Neural progenitor cell (in vitro differentiated cells): ENCODE data around the gene RBMS1. TPM values are rescaled to one million over a fixed set of nuclear protein-coding genes. Genes with fewer than 3 reads are reported as not detected.
A peak's percentile ranks its signal among the peaks of the same experiment; 100 is the strongest.

Source experiments
- DNase-seq: peaks from one replicate; pipeline ENCODE4 v3.0.0-alpha.2; 2016; ENCODE audit warnings: low spot score
- H2AFZ ChIP-seq: fragments of 200-600 bp; sonication (generic); replicated peaks from 2 replicates; pipeline ENCODE4 v1.6.1; 2016; ENCODE audit warnings: antibody characterized with exemption
- H3F3A ChIP-seq: fragments of 200-600 bp; sonication (generic); 2 replicates; pipeline ENCODE4 v1.6.1; 2016; ENCODE audit warnings: antibody characterized with exemption, low read depth
- H3K27ac ChIP-seq: fragments of 200-600 bp; sonication (generic); 2 replicates; pipeline ENCODE4 v1.5.1; 2016; ENCODE audit warnings: mild to moderate bottlenecking
- H3K27me3 ChIP-seq: fragments of 200-600 bp; sonication (generic); 2 replicates; pipeline ENCODE4 v1.6.1; 2016; ENCODE audit warnings: mild to moderate bottlenecking, moderate library complexity
- H3K36me3 ChIP-seq: fragments of 200-600 bp; sonication (generic); 2 replicates; pipeline ENCODE4 v1.5.1; 2016
- H3K4me1 ChIP-seq: fragments of 200-600 bp; sonication (generic); 2 replicates; pipeline ENCODE4 v1.6.1; 2016; ENCODE audit warnings: mixed run types
- H3K4me2 ChIP-seq: fragments of 200-600 bp; sonication (generic); 2 replicates; pipeline ENCODE4 v1.6.1; 2016
- H3K4me3 ChIP-seq: fragments of 200-600 bp; sonication (generic); 2 replicates; pipeline ENCODE4 v1.5.1; 2016
- H3K79me2 ChIP-seq: fragments of 200-600 bp; sonication (generic); 2 replicates; pipeline ENCODE4 v1.6.1; 2016; ENCODE audit warnings: low read depth
- H3K9ac ChIP-seq: fragments of 200-600 bp; sonication (generic); 2 replicates; pipeline ENCODE4 v1.6.1; 2016
- H3K9me3 ChIP-seq: fragments of 200-600 bp; sonication (generic); 2 replicates; pipeline ENCODE4 v1.5.1; 2016; ENCODE audit warnings: low read depth
- H4K20me1 ChIP-seq: fragments of 200-600 bp; sonication (generic); 2 replicates; pipeline ENCODE4 v1.6.1; 2016; ENCODE audit warnings: low read depth
- H3K27ac Mint-ChIP-seq: 3 replicates; pipeline ENCODE4 v1.8.0; 2021; ENCODE audit warnings: mixed read lengths
- H3K27me3 Mint-ChIP-seq: 2 replicates; pipeline ENCODE4 v1.8.0; 2022; ENCODE audit warnings: low read depth, mild to moderate bottlenecking, inconsistent platforms, moderate library complexity, mixed read lengths; ENCODE audit not compliant: insufficient read depth
- H3K36me3 Mint-ChIP-seq: 3 replicates; pipeline ENCODE4 v1.8.0; 2021; ENCODE audit warnings: mixed read lengths
- H3K4me1 Mint-ChIP-seq: 3 replicates; pipeline ENCODE4 v1.8.0; 2021; ENCODE audit warnings: mixed read lengths
- H3K4me3 Mint-ChIP-seq: 3 replicates; pipeline ENCODE4 v1.8.0; 2021; ENCODE audit warnings: mild to moderate bottlenecking, moderate library complexity, mixed read lengths
- H3K9me3 Mint-ChIP-seq: 3 replicates; pipeline ENCODE4 v1.8.0; 2020; ENCODE audit warnings: mixed read lengths
- EZH2 ChIP-seq: fragments of 200-600 bp; sonication (generic); IDR thresholded peaks from 2 replicates; pipeline ENCODE4 v1.6.1; 2017; ENCODE audit warnings: antibody characterized with exemption, mild to moderate bottlenecking, moderate library complexity
- EZH2phosphoT487 ChIP-seq: fragments of 200-600 bp; sonication (generic); IDR thresholded peaks from 2 replicates; pipeline ENCODE4 v1.6.1; 2017; ENCODE audit warnings: antibody characterized with exemption
- total RNA-seq: library from RNA; depleted of rRNA; stranded (reverse); fragments of >200 nt; gene quantifications from 2 replicates; pipeline ENCODE4 v1.2.3, GENCODE V29; 2015; ENCODE audit warnings: low replicate concordance
- TF ChIP-seq, protein P1 (sequence below): fragments of 200-600 bp; sonication (generic); IDR thresholded peaks from 2 replicates; pipeline ENCODE4 v1.5.1; 2017; ENCODE audit warnings: antibody characterized with exemption, mild to moderate bottlenecking

The RBMS1 gene
- total RNA-seq, 1 donor from 2014 or later, result 101 TPM

DNA sequence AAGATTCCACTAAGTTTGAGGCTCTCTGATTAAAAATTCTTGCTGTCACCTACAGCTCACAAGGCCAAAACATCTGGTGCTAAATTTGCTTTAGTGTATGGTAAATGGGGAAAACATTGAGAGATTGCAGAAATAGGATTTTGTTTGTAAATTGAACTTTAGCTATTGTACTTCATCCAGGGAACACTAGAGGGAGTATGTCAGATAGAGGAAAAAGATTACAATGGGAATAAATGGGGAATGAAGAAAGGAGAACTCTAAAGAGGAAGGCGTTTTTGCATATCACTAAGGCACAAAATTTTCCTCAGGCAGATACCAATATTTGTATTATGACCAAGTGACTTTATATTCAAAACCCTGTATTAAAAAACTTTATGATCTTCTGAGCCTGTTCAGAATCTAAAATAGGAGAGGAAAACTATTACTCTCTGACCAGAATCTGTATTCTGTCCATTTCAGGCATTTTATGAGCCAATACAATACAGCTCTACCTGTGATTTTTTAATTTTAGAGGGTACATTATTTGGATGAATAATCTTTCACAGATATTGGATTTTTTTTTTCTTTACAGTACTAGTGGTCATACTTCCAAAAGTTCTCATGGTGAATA is 241.2 kb downstream of the RBMS1 start:
- Histone ChIP-seq H3F3A (no peaks in the 10 kb centered on the region), H3K27ac (no peak overlapping the region), H3K4me3 (no peak overlapping the region), H3K9ac (no peak overlapping the region), H3K4me2 (no peak overlapping the region), H3K79me2 (no peaks in the 10 kb centered on the region), H3K9me3 (no peaks in the 10 kb centered on the region), H3K36me3 (no peaks in the 10 kb centered on the region), H3K4me1 (no peaks in the 10 kb centered on the region), H4K20me1 (no peaks in the 10 kb centered on the region), H2AFZ (no peak overlapping the region), H3K27me3 (no peaks in the 10 kb centered on the region)
- DNase-seq, result peak; percentile 33
- no peak overlapping the region for H3K27ac Mint-ChIP-seq
- H3K9me3 Mint-ChIP-seq, result peaks cover 8% of the 10 kb centered on the region
- peaks cover 25% of the 10 kb centered on the region for H3K4me1 Mint-ChIP-seq
- H3K36me3 Mint-ChIP-seq, result no peaks in the 10 kb centered on the region
- H3K27me3 Mint-ChIP-seq, result peaks cover 4% of the 10 kb centered on the region
- TF ChIP-seq EZH2phosphoT487, result no peak
- TF ChIP-seq, protein P1, sequence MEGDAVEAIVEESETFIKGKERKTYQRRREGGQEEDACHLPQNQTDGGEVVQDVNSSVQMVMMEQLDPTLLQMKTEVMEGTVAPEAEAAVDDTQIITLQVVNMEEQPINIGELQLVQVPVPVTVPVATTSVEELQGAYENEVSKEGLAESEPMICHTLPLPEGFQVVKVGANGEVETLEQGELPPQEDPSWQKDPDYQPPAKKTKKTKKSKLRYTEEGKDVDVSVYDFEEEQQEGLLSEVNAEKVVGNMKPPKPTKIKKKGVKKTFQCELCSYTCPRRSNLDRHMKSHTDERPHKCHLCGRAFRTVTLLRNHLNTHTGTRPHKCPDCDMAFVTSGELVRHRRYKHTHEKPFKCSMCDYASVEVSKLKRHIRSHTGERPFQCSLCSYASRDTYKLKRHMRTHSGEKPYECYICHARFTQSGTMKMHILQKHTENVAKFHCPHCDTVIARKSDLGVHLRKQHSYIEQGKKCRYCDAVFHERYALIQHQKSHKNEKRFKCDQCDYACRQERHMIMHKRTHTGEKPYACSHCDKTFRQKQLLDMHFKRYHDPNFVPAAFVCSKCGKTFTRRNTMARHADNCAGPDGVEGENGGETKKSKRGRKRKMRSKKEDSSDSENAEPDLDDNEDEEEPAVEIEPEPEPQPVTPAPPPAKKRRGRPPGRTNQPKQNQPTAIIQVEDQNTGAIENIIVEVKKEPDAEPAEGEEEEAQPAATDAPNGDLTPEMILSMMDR, result peak; percentile 91
- H3K4me3 Mint-ChIP-seq, result no peak overlapping the region

- Mint-ChIP-seq H3K27ac (no peak overlapping the region), H3K9me3 (peaks cover 6% of the 10 kb centered on the region), H3K4me3 (no peak overlapping the region), H3K27me3 (peaks cover 4% of the 10 kb centered on the region), H3K36me3 (no peaks in the 10 kb centered on the region), H3K4me1 (peaks cover 28% of the 10 kb centered on the region)
- Histone ChIP-seq H3K4me1 (no peaks in the 10 kb centered on the region), H3K9me3 (no peaks in the 10 kb centered on the region), H2AFZ (no peak overlapping the region), H3K4me2 (no peak overlapping the region), H3K36me3 (no peaks in the 10 kb centered on the region), H3K27me3 (no peaks in the 10 kb centered on the region), H3K27ac (no peak overlapping the region), H3K79me2 (no peaks in the 10 kb centered on the region), H3F3A (no peaks in the 10 kb centered on the region), H3K4me3 (no peak overlapping the region), H3K9ac (no peak overlapping the region), H4K20me1 (no peaks in the 10 kb centered on the region)
- DNase-seq, result no peak
- no peak for TF ChIP-seq EZH2phosphoT487
- TF ChIP-seq, protein P1, result no peak
- no peak for TF ChIP-seq EZH2
Measured at GRCh38 chr2:160251569-160251968, 242.0 kb downstream of the RBMS1 start.

- no peak overlapping the region for H2AFZ ChIP-seq
- no peaks in the 10 kb centered on the region for H3K4me1 ChIP-seq
- no peak for DNase-seq
- no peaks in the 10 kb centered on the region for H3K79me2 ChIP-seq
- H3F3A ChIP-seq, result no peaks in the 10 kb centered on the region
- no peaks in the 10 kb centered on the region for H4K20me1 ChIP-seq
- Mint-ChIP-seq H3K27me3 (peaks cover 4% of the 10 kb centered on the region), H3K36me3 (no peaks in the 10 kb centered on the region), H3K4me1 (peaks cover 36% of the 10 kb centered on the region), H3K9me3 (peaks cover 6% of the 10 kb centered on the region), H3K4me3 (no peak overlapping the region), H3K27ac (no peak overlapping the region)
- no peak overlapping the region for H3K9ac ChIP-seq
- TF ChIP-seq, protein P1, result no peak
- no peak for TF ChIP-seq EZH2
- TF ChIP-seq EZH2phosphoT487, result no peak
- H3K4me2 ChIP-seq, result no peak overlapping the region
- H3K36me3 ChIP-seq, result no peaks in the 10 kb centered on the region
- no peaks in the 10 kb centered on the region for H3K27me3 ChIP-seq
- H3K4me3 ChIP-seq, result no peak overlapping the region
- H3K9me3 ChIP-seq, result no peaks in the 10 kb centered on the region
- no peak overlapping the region for H3K27ac ChIP-seq
Measured at GRCh38 chr2:160249876-160250275, 243.7 kb downstream of the RBMS1 start.
